HG03097 (cell line): ENCODE results near the gene CXCL17.
A peak's percentile ranks its signal among the peaks of the same experiment; 100 is the strongest.
"Not testable (repeated sequence)": the region's sequence is repeated elsewhere in the genome, so short reads cannot be mapped to it uniquely, and the experiment has no call there.

Experiments
- ATAC-seq: cut with Tn5 transposase; IDR thresholded peaks from one replicate; pipeline ENCODE4 v1.9.1; 2021; ENCODE audit not compliant: unreplicated experiment, low FRiP score

CXCL17 gene

GRCh38 chr19:42466521-42467182 is 23.9 kb upstream of the CXCL17 start:
- ATAC-seq = no peak

- ATAC-seq = no peak
Observed at GRCh38 chr19:42465827-42466280, 23.1 kb upstream of the CXCL17 start.

- ATAC-seq = no peak
Observed at GRCh38 chr19:42461700-42462324, 19.1 kb upstream of the CXCL17 start.

GRCh38 chr19:42461231-42461630 is 18.5 kb upstream of the CXCL17 start:
- not testable (repeated sequence) for ATAC-seq

GRCh38 chr19:42459926-42460325 is 17.2 kb upstream of the CXCL17 start:
- ATAC-seq = no peak

GRCh38 chr19:42455621-42456081 is 12.9 kb upstream of the CXCL17 start:
- ATAC-seq = no peak

- ATAC-seq = no peak
Observed at GRCh38 chr19:42455086-42455485, 12.3 kb upstream of the CXCL17 start.

GRCh38 chr19:42452590-42452989 is 9.8 kb upstream of the CXCL17 start:
- ATAC-seq = no peak

- peak; percentile 92 for ATAC-seq
Observed at GRCh38 chr19:42450314-42450934, 7.7 kb upstream of the CXCL17 start.

GRCh38 chr19:42448306-42448705 is 5.6 kb upstream of the CXCL17 start:
- ATAC-seq = not testable (repeated sequence)

- no peak for ATAC-seq
Observed at GRCh38 chr19:42445948-42446347, 3.2 kb upstream of the CXCL17 start.

- no peak for ATAC-seq
Observed at GRCh38 chr19:42443944-42444398, 1.2 kb upstream of the CXCL17 start.

GRCh38 chr19:42441049-42441445 is 1.7 kb downstream of the CXCL17 start:
- no peak for ATAC-seq

GRCh38 chr19:42440357-42441048 is 2.2 kb downstream of the CXCL17 start:
- no peak for ATAC-seq

- ATAC-seq = no peak
Observed at GRCh38 chr19:42436006-42436405, 6.7 kb downstream of the CXCL17 start.

GRCh38 chr19:42435316-42435715 is 7.4 kb downstream of the CXCL17 start:
- no peak for ATAC-seq

GRCh38 chr19:42433503-42434260 is 9.1 kb downstream of the CXCL17 start:
- no peak for ATAC-seq

GRCh38 chr19:42431486-42431885 is 11.3 kb downstream of the CXCL17 start:
- no peak for ATAC-seq

- no peak for ATAC-seq
Observed at GRCh38 chr19:42428676-42429075, 14.1 kb downstream of the CXCL17 start.

- ATAC-seq = no peak
Observed at GRCh38 chr19:42427313-42427712, 15.4 kb downstream of the CXCL17 start, which contains the start of gene LIPE. TSS of gene LIPE (minus strand) at chr19:42427388. CDS start at chr19:42427149, 239 bp downstream.
